PC-9 (cell line): ENCODE results near the gene MAPKAP1. TPM values are rescaled to one million over a fixed set of nuclear protein-coding genes. Genes with fewer than 3 reads are reported as not detected.

Source experiments
- BruUV-seq: library from RNA; stranded (reverse); fragments of 400-500 nt; replicated peaks from 2 replicates; lab custom pipeline; 2021; lab: Mats Ljungman, UMichigan
- CTCF ChIA-PET: fragments of 300-600 bp; sonication (Branson Sonifier 250); formaldehyde crosslinking; loops from one replicate; lab custom pipeline; 2022; ENCODE audit warnings: antibody characterized with exemption; lab: Charles Lee
- POLR2A ChIA-PET: fragments of 300-600 bp; sonication (Branson Sonifier 250); formaldehyde crosslinking; loops from one replicate; lab custom pipeline; 2022; ENCODE audit warnings: antibody characterized with exemption; ENCODE audit not compliant: unreplicated experiment; lab: Charles Lee
- DNase-seq, 2 experiments: peaks; one replicate each; pipeline versions ENCODE4 v3.0.0 to v3.0.0-alpha.2; 2015 to 2022; ENCODE audit warnings: mixed read lengths in 1 of 2
- H2AFZ ChIP-seq: fragments of 200-600 bp; sonication (generic); 2 replicates; pipeline ENCODE4 v1.8.1; 2017; ENCODE audit warnings: antibody characterized with exemption
- H3F3A ChIP-seq: fragments of 200-600 bp; sonication (generic); 2 replicates; pipeline ENCODE4 v1.8.1; 2017; ENCODE audit warnings: antibody characterized with exemption, mild to moderate bottlenecking, low read depth; ENCODE audit not compliant: insufficient read depth
- H3K27ac ChIP-seq: fragments of 200-600 bp; sonication (generic); 2 replicates; pipeline ENCODE4 v1.6.1; 2016; ENCODE audit warnings: mixed run types
- H3K27me3 ChIP-seq: fragments of 200-600 bp; sonication (generic); 2 replicates; pipeline ENCODE4 v1.6.1; 2016; ENCODE audit warnings: low read depth, mixed run types; ENCODE audit not compliant: insufficient read depth
- H3K36me3 ChIP-seq: fragments of 200-600 bp; sonication (generic); 2 replicates; pipeline ENCODE4 v1.6.1; 2016; ENCODE audit warnings: low read depth, mixed run types
- H3K4me1 ChIP-seq: fragments of 200-600 bp; sonication (generic); replicated peaks from 2 replicates; pipeline ENCODE4 v1.6.1; 2016; ENCODE audit warnings: mixed run types; ENCODE audit not compliant: insufficient read depth
- H3K4me2 ChIP-seq: fragments of 200-600 bp; sonication (generic); 2 replicates; pipeline ENCODE4 v1.6.1; 2017; ENCODE audit warnings: mixed run types
- H3K4me3 ChIP-seq: fragments of 200-600 bp; sonication (generic); 2 replicates; pipeline ENCODE4 v1.6.1; 2016; ENCODE audit warnings: mixed run types
- H3K79me2 ChIP-seq: fragments of 200-600 bp; sonication (generic); 2 replicates; pipeline ENCODE4 v1.6.1; 2017; ENCODE audit warnings: low read depth, mixed run types
- H3K9me2 ChIP-seq: fragments of 200-600 bp; sonication (generic); 2 replicates; pipeline ENCODE4 v1.8.1; 2017; ENCODE audit warnings: mild to moderate bottlenecking; ENCODE audit not compliant: insufficient read depth
- H3K9me3 ChIP-seq: fragments of 200-600 bp; sonication (generic); 2 replicates; pipeline ENCODE4 v1.8.1; 2016; ENCODE audit warnings: low read depth; ENCODE audit not compliant: insufficient read depth
- H4K20me1 ChIP-seq: fragments of 200-600 bp; sonication (generic); 2 replicates; pipeline ENCODE4 v1.8.1; 2017; ENCODE audit not compliant: insufficient read depth
- CTCF ChIP-seq: fragments of 200-600 bp; sonication (generic); conservative IDR thresholded peaks from 2 replicates; pipeline ENCODE4 v1.6.1; 2017; ENCODE audit warnings: mixed run types, antibody characterized with exemption, mild to moderate bottlenecking, moderate library complexity
- EZH2 ChIP-seq: fragments of 200-600 bp; sonication (generic); IDR thresholded peaks from 2 replicates; pipeline ENCODE4 v1.8.0; 2017; ENCODE audit warnings: antibody characterized with exemption, low read depth
- intact Hi-C: fragments of 100-400 bp; cut with micrococcal nuclease; formaldehyde crosslinking; loops from one replicate; pipeline ENCODE4 v1.10.0; 2022; ENCODE audit not compliant: unreplicated experiment
- total RNA-seq: library from RNA; stranded (reverse); gene quantifications from 2 replicates; pipeline ENCODE4 v1.2.3, GENCODE V29; 2021

MAPKAP1 gene
- total RNA-seq, 1 experiment from 2014 or later = 115 TPM

GRCh38 chr9:125652759-125653158 is 54.2 kb downstream of the MAPKAP1 start:
- Histone ChIP-seq H3K27ac (no peak overlapping the region), H3K36me3 (0 out of 2 replicates have a peak, but pooled peaks cover 4% of the 10 kb centered on the region), H3F3A (peaks cover 21% of the 10 kb centered on the region), H3K4me2 (no peak overlapping the region), H3K79me2 (peaks cover 23% of the 10 kb centered on the region; the same call in 1 of the 2 replicates), H3K4me3 (no peak overlapping the region), H3K9me2 (no peaks in the 10 kb centered on the region), H4K20me1 (no peaks in the 10 kb centered on the region), H3K27me3 (no peaks in the 10 kb centered on the region), H3K9me3 (no peaks in the 10 kb centered on the region), H2AFZ (no peak overlapping the region), H3K4me1 (peaks cover 27% of the 10 kb centered on the region)
- ChIA-PET POLR2A (no interaction called here), CTCF (no interaction called here)
- intact Hi-C loops = no loop called here
- TF ChIP-seq EZH2 (no peak), CTCF (no peak)
- no TSS peak for BruUV-seq
- no peak for DNase-seq

- TF ChIP-seq CTCF = no peak
- TF ChIP-seq EZH2 = no peak
- POLR2A ChIA-PET = no interaction called here
- no peaks in the 10 kb centered on the region for H3K9me3 ChIP-seq
- H4K20me1 ChIP-seq = no peaks in the 10 kb centered on the region
- H3K4me2 ChIP-seq = no peak overlapping the region
- H3K79me2 ChIP-seq = peaks cover 27% of the 10 kb centered on the region; the same call in 1 of the 2 replicates
- H3K4me3 ChIP-seq = no peak overlapping the region
- H3K36me3 ChIP-seq = 0 out of 2 replicates have a peak, but pooled peaks cover 4% of the 10 kb centered on the region
- CTCF ChIA-PET = no interaction called here
- BruUV-seq = no TSS peak
- no peak overlapping the region for H3K27ac ChIP-seq
- DNase-seq = no peak
- no peaks in the 10 kb centered on the region for H3K27me3 ChIP-seq
- H3K9me2 ChIP-seq = no peaks in the 10 kb centered on the region
- H2AFZ ChIP-seq = no peak overlapping the region
- intact Hi-C loops = no loop called here
- peaks cover 27% of the 10 kb centered on the region for H3K4me1 ChIP-seq
- H3F3A ChIP-seq = peaks cover 21% of the 10 kb centered on the region
These were observed 54.8 kb downstream of the MAPKAP1 start for GRCh38 chr9:125652233-125652594.

- TF ChIP-seq CTCF (no peak), EZH2 (no peak)
- intact Hi-C loops = no loop called here
- no peak for DNase-seq
- H3K4me3 ChIP-seq = no peak overlapping the region
- no peak overlapping the region for H3K27ac ChIP-seq
- no peaks in the 10 kb centered on the region for H4K20me1 ChIP-seq
- H3K27me3 ChIP-seq = no peaks in the 10 kb centered on the region
- H2AFZ ChIP-seq = no peak overlapping the region
- H3K9me3 ChIP-seq = no peaks in the 10 kb centered on the region
- no peak overlapping the region for H3K4me2 ChIP-seq
- H3K9me2 ChIP-seq = no peaks in the 10 kb centered on the region
- CTCF ChIA-PET = no interaction called here
- H3K4me1 ChIP-seq = peaks cover 27% of the 10 kb centered on the region
- H3F3A ChIP-seq = peaks cover 21% of the 10 kb centered on the region
- H3K79me2 ChIP-seq = peaks cover 32% of the 10 kb centered on the region; the same call in 1 of the 2 replicates
- BruUV-seq = no TSS peak
- POLR2A ChIA-PET = no interaction called here
- 0 out of 2 replicates have a peak, but pooled peaks cover 4% of the 10 kb centered on the region for H3K36me3 ChIP-seq
These were observed 55.3 kb downstream of the MAPKAP1 start for GRCh38 chr9:125651576-125652232.
